Fibroblast of lung (primary cell): Measurements from ENCODE around the gene ZNF148. TPM values are rescaled to one million over a fixed set of nuclear protein-coding genes. Genes with fewer than 3 reads are reported as not detected.

Experiments
- DNase-seq, 2 donors: peaks; one replicate each; pipeline versions ENCODE4 v3.0.0 to v3.0.0-alpha.2; 2010; ENCODE audit warnings: low read depth in 2 of 2
- H2AFZ ChIP-seq: 2 replicates; pipeline ENCODE4 v1.5.1; 2012; ENCODE audit warnings: low read length, control low read depth, inconsistent platforms
- H3K27ac ChIP-seq: 2 replicates; pipeline ENCODE4 v1.5.1; 2011; ENCODE audit warnings: low read length, control low read depth; ENCODE audit not compliant: insufficient read depth
- H3K27me3 ChIP-seq: 2 replicates; pipeline ENCODE4 v1.5.1; 2011; ENCODE audit warnings: mild to moderate bottlenecking, low read length; ENCODE audit not compliant: control insufficient read depth, insufficient read depth
- H3K36me3 ChIP-seq: 2 replicates; pipeline ENCODE4 v1.5.1; 2011; ENCODE audit warnings: low read length; ENCODE audit not compliant: control insufficient read depth, insufficient read depth
- H3K4me1 ChIP-seq: 2 replicates; pipeline ENCODE4 v1.5.1; 2011; ENCODE audit warnings: low read length; ENCODE audit not compliant: control insufficient read depth, insufficient read depth; ENCODE audit errors: extremely low read depth
- H3K4me2 ChIP-seq: 2 replicates; pipeline ENCODE4 v1.5.1; 2011; ENCODE audit warnings: low read length, control low read depth; ENCODE audit not compliant: insufficient read depth; ENCODE audit errors: extremely low read depth
- H3K4me3 ChIP-seq, 4 experiments: fragments of 200-600 bp in 1 of 4; sonication (generic) in 1 of 4; replicated peaks in 1 of 4; 2 replicates each; pipeline ENCODE4 v1.5.1; 2011 to 2016; ENCODE audit warnings: low read length in 4 of 4, low read depth in 3 of 4, mild to moderate bottlenecking in 3 of 4, control low read depth in 2 of 4, inconsistent platforms in 1 of 4, mixed read lengths in 1 of 4; ENCODE audit not compliant: insufficient read depth in 1 of 4; ENCODE audit errors: control extremely low read depth in 1 of 4
- H3K79me2 ChIP-seq: 2 replicates; pipeline ENCODE4 v1.5.1; 2012; ENCODE audit warnings: mild to moderate bottlenecking, low read length, inconsistent platforms; ENCODE audit not compliant: control insufficient read depth, insufficient read depth
- H3K9ac ChIP-seq: 2 replicates; pipeline ENCODE4 v1.5.1; 2011; ENCODE audit warnings: mild to moderate bottlenecking, low read length, control low read depth; ENCODE audit not compliant: insufficient read depth
- H3K9me3 ChIP-seq: 2 replicates; pipeline ENCODE4 v1.5.1; 2012; ENCODE audit warnings: low read depth, low read length; ENCODE audit not compliant: control insufficient read depth, insufficient read depth
- H4K20me1 ChIP-seq: 2 replicates; pipeline ENCODE4 v1.5.1; 2011; ENCODE audit warnings: low read length; ENCODE audit not compliant: control insufficient read depth, insufficient read depth; ENCODE audit errors: extremely low read depth
- EZH2 ChIP-seq: IDR thresholded peaks from 2 replicates; pipeline ENCODE4 v1.5.1; 2012; ENCODE audit warnings: low read length, control low read depth, mild to moderate bottlenecking; ENCODE audit errors: missing control alignments
- polyA plus RNA-seq, 2 donors: library from polyadenylated mRNA; depleted of rRNA in 1 of 2; stranded (reverse) in 1 of 2; unstranded in 1 of 2; fragments of >200 nt; gene quantifications; 2 replicates each; pipeline ENCODE4 v1.2.1, GENCODE V29; 2011 to 2012; ENCODE audit warnings: missing spikeins in 1 of 2
- total RNA-seq: library from RNA; depleted of rRNA; stranded (reverse); fragments of >200 nt; gene quantifications from 2 replicates; pipeline ENCODE4 v1.2.1, GENCODE V29; 2014
- TF ChIP-seq, protein P1 (sequence below), 2 donors: IDR thresholded peaks in 1 of 2; conservative IDR thresholded peaks in 1 of 2; 1 replicate in 1 of 2; 2 replicates in 1 of 2; pipeline ENCODE4 v1.5.1; 2011 to 2012; ENCODE audit warnings: low read length in 2 of 2, control low read depth in 1 of 2, inconsistent platforms in 1 of 2, low read depth in 1 of 2, mild to moderate bottlenecking in 1 of 2

Gene ZNF148
- total and polyA plus RNA-seq, 2 donors (not counting 1 experiment from before 2014, with no cell fraction given) = 37.7 to 41.3 TPM

DNA sequence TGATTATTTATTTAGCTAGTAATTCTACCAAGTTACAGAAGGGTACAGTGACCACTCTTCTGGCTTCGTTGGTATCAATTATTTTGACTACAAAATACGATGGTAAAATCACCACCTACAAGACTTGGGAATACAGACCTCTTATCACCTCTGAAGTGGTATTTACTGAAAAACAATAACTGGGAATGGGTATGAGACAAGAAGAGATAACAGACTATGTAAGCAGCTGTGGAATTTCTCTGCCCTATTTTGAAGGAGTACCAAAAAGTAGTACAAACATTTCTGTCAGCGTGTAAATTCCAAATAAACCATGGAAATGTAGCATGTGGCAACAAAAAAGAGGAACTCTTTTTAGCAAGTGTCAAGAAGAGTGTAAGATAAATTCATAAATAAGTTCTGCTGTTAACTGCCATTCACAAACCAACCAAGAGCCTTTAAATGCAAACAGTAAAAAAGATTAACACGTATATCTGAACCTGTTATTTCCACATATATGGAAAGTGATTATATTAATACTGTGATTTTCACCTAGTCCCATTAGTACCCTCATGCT lies 85.6 kb downstream of the ZNF148 start:
- Histone ChIP-seq H3K4me1 (no peaks in the 10 kb centered on the region), H3K27me3 (no peaks in the 10 kb centered on the region)

DNA sequence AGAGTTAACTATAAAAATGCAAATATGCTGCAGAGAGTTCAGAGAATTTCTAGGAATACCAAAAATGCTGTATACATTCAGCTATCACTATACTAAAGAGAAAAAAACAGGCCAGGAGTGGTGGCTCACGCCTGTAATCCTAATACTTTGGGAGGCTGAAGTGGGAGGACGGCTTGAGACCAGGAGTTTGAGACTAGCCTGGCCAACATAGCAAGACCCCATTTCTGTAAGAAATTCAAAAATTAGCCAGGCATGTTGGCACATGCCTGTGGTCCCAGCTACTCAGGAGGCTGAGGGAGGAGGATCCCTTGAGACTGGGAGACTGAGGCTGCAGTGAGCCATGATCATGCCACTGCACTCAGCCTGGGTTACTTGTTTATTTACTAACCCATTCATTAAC lies 87.9 kb downstream of the ZNF148 start:
- no peak overlapping the region for H3K4me2 ChIP-seq
- TF ChIP-seq EZH2 = no peak
- TF ChIP-seq, protein P1, sequence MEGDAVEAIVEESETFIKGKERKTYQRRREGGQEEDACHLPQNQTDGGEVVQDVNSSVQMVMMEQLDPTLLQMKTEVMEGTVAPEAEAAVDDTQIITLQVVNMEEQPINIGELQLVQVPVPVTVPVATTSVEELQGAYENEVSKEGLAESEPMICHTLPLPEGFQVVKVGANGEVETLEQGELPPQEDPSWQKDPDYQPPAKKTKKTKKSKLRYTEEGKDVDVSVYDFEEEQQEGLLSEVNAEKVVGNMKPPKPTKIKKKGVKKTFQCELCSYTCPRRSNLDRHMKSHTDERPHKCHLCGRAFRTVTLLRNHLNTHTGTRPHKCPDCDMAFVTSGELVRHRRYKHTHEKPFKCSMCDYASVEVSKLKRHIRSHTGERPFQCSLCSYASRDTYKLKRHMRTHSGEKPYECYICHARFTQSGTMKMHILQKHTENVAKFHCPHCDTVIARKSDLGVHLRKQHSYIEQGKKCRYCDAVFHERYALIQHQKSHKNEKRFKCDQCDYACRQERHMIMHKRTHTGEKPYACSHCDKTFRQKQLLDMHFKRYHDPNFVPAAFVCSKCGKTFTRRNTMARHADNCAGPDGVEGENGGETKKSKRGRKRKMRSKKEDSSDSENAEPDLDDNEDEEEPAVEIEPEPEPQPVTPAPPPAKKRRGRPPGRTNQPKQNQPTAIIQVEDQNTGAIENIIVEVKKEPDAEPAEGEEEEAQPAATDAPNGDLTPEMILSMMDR (conservative IDR thresholded peaks at IDR 0.05 in 1 of 2, IDR thresholded peaks at IDR 0.05 in 1 of 2; ENCODE audit: low read depth in 1 of 2, low read length in 2 of 2) = no peak
- no peaks in the 10 kb centered on the region for H3K27me3 ChIP-seq
- H3K4me1 ChIP-seq = no peaks in the 10 kb centered on the region
- no peak overlapping the region for H3K4me3 ChIP-seq
- DNase-seq = no peak
- no peaks in the 10 kb centered on the region for H3K79me2 ChIP-seq
- no peaks in the 10 kb centered on the region for H4K20me1 ChIP-seq
- H3K9ac ChIP-seq = no peak overlapping the region
- no peak overlapping the region for H3K27ac ChIP-seq
- H3K36me3 ChIP-seq = peaks cover 2% of the 10 kb centered on the region
- no peak overlapping the region for H2AFZ ChIP-seq
- no peaks in the 10 kb centered on the region for H3K9me3 ChIP-seq

More for the DNA sequence above, 85.6 kb downstream of the ZNF148 start:
- H3K9me3 ChIP-seq = no peaks in the 10 kb centered on the region
- H3K4me2 ChIP-seq = no peak overlapping the region
- TF ChIP-seq EZH2 = no peak
- TF ChIP-seq, protein P1 (conservative IDR thresholded peaks at IDR 0.05 in 1 of 2, IDR thresholded peaks at IDR 0.05 in 1 of 2; ENCODE audit: low read depth in 1 of 2, low read length in 2 of 2) = no peak
- H3K27ac ChIP-seq = no peak overlapping the region
- H4K20me1 ChIP-seq = no peaks in the 10 kb centered on the region
- peaks cover 14% of the 10 kb centered on the region for H3K79me2 ChIP-seq
- no peak overlapping the region for H3K9ac ChIP-seq
- peaks cover 2% of the 10 kb centered on the region for H3K36me3 ChIP-seq
- no peak overlapping the region for H3K4me3 ChIP-seq
- DNase-seq = peak in 1 of 2 donors; percentile 10
- no peak overlapping the region for H2AFZ ChIP-seq

DNA sequence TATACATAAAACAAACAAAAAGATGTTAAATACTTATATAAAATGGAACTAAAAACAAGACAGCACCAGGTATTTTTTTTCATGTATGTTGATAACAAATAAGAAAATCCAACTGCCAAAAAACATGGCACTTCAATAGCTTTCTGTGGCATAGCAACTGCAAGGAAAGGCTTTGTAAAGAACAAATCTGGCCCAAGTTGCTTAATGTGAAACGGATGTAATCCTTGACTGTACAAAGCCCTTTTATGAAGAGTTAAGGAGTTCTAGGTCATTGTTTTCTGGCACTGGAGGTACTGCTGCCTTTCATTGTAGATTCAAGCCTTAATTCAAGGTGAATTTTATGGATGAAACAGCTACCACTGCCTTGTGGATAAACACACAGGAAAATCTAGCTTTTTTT lies 93.7 kb downstream of the ZNF148 start:
- no peak overlapping the region for H3K4me2 ChIP-seq
- peaks cover 2% of the 10 kb centered on the region for H3K79me2 ChIP-seq
- peak in 1 of 2 donors; percentile 43 for DNase-seq
- no peak overlapping the region for H3K4me3 ChIP-seq
- no peaks in the 10 kb centered on the region for H4K20me1 ChIP-seq
- H3K36me3 ChIP-seq = no peaks in the 10 kb centered on the region
- H3K4me1 ChIP-seq = no peaks in the 10 kb centered on the region
- H3K9ac ChIP-seq = no peak overlapping the region
- no peaks in the 10 kb centered on the region for H3K9me3 ChIP-seq
- H2AFZ ChIP-seq = no peak overlapping the region
- H3K27me3 ChIP-seq = no peaks in the 10 kb centered on the region
- no peak overlapping the region for H3K27ac ChIP-seq
- TF ChIP-seq EZH2 = no peak
- TF ChIP-seq, protein P1 (conservative IDR thresholded peaks at IDR 0.05 in 1 of 2, IDR thresholded peaks at IDR 0.05 in 1 of 2; ENCODE audit: low read depth in 1 of 2, low read length in 2 of 2) = no peak
